ENCODE results near the gene RGL3.
"Not testable (repeated sequence)": the region's sequence is repeated elsewhere in the genome, so short reads cannot be mapped to it uniquely, and the experiment has no call there.

Gene RGL3

DNA sequence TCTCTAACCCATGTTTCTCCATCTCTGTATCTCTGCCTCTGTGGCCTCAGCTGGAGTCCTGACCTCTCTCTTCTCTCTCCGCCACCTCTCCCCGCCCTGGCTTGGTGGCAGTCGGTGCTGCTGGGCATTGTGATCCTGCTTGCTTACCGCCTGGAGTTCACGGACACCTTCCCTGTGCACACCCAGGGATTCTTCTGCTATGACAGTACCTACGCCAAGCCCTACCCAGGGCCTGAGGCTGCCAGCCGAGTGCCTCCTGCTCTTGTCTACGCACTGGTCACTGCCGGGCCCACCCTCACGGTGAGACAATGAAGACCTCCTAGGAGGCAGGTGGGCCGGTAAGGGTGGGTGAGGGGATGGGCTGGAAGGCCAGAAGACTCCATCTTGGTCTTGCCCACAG is 59.7 kb downstream of the RGL3 start:
- DNase-seq: no peak

GRCh38 chr19:11356676-11357550 is 62.2 kb downstream of the RGL3 start:
- no peak for DNase-seq

- DNase-seq: no peak
Measured at GRCh38 chr19:11356074-11356397, 63.1 kb downstream of the RGL3 start.

DNA sequence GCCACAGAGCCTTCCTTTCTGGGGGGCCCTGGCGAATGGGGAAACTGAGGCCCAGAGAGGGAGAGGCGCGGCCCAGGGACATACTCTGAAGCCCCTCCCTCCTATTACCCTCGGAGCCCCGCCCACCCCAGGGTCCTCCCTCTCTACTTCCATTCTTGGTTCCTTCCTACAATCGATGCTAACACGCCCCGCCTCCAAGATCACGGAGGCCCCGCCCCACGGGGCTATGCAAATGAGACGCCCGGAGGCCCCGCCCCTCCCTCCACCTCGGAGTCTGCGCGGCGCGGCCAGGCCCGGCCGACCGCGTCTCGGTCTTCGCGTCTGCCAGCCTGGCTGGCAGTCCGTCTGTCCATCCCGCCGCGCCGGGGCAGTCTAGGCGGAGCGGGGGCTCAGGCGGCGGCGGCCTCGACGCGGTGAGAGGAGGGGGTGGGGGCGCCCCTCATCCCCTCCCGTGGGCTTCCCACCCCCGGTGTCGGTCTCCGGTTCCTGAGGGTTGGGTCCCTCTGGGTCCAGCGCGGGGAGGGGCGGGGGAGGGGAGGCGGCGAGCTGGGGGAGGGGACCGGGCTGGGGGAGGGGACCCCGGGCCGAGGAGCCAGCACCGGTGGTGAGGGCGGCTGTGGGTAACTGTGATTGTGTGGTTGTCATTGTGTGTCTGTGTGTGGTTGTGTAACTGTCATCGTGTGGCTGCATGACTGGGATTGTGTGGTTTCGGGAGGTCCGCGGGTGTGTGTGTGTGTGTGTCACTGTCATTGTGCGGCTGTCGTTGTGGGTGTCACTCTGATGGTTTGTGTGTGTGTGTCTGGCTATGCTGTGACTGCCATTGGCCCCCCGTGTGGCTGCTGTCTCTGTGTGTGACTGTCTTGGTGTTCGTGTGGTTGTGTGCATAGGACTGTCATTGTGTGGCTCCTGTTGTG is 63.7 kb downstream of the RGL3 start, which contains the start of gene PLPPR2:
PLPPR2 (plus strand) TSS at position 273 of the 914 bp plus-strand sequence. CDS start 2,242 bp downstream, outside the sequence.
- DNase-seq: peak; percentile 71

- not testable (repeated sequence) for DNase-seq
Measured at GRCh38 chr19:11354102-11354501, 65.0 kb downstream of the RGL3 start.

DNA sequence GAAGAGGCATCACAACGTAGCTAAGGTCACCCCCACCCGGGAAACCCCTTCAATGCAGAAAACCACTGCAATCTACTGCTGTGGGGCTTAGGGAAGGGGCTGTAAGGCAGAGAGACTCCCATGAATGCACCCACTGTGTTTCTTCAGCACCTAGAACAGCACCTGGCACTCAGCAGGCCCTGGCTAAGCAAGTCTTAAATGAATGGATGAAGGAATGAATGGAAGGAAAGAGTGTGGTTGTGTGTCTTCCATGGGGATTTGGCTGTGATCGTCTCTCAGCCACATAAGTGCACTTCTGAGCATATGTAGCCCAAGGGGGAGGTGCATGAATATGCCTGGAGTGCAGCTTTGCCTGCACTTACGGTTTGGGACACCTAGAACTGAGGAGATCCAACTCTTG is 69.9 kb downstream of the RGL3 start:
- DNase-seq: no peak

GRCh38 chr19:11347546-11348039 is 71.5 kb downstream of the RGL3 start:
- no peak for DNase-seq

GRCh38 chr19:11346104-11346940 is 72.8 kb downstream of the RGL3 start, which contains the start of the genes CCDC159 and TMEM205:
CCDC159 (plus strand) TSS chr19:11346519; CDS start chr19:11346607, 88 bp downstream.
TMEM205 (minus strand) TSS chr19:11346268; CDS start chr19:11345619, 649 bp downstream.
- peak; percentile 99 for DNase-seq

DNA sequence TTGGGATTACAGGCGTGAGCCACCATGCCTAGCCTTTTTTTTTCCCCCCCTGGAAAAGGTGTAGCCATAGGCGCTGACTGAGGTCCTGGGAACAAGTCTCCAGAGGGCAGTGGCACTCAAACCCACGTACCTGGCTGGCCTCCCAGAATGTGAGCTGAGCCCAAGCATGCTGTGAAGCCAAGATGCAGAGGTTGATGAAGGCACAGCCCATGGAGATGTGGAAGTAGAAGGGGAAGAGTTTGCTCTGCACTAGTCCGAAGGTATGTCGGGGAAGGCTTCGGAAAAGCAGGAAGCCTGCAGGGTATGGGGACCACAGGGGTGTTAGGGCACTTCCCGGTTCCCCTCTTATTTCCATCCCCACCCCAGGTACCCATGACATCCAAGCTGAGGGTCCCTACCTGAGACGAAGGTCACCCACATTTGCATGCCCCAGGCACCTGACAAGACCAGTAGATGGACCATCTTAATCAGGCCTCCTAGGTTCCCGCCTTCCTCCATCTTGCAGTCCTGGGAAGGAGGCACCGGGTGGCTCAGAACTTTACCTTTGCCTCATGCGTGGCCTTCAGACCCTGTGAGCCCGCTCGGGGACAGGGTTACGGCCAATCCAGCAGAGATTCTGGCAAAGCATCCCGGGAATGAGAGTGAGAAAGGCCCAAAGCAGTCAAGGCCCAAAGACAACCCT is 73.9 kb downstream of the RGL3 start:
- DNase-seq: no peak

Data from NCI-H1105 (cell line).